GM12878 (cell line): ENCODE measurements around the gene ANP32B. TPM values are rescaled to one million over a fixed set of nuclear protein-coding genes. Genes with fewer than 3 reads are reported as not detected.

Experiments
- BACH1 ChIP-seq: fragments of 450-650 bp; IDR thresholded peaks from 2 replicates; pipeline ENCODE4 v1.6.1; 2017; ENCODE audit warnings: mild to moderate bottlenecking, borderline replicate concordance
- CREM ChIP-seq: IDR thresholded peaks from 2 replicates; pipeline ENCODE4 v1.6.1; 2014; ENCODE audit warnings: antibody characterized with exemption, low read depth
- E4F1 ChIP-seq: fragments of 450-650 bp; IDR thresholded peaks from 2 replicates; pipeline ENCODE4 v1.6.1; 2018; ENCODE audit warnings: borderline replicate concordance, mild to moderate bottlenecking; ENCODE audit not compliant: partially characterized antibody
- EED ChIP-seq: sonication (generic); IDR thresholded peaks from 2 replicates; pipeline ENCODE4 v1.6.1; 2016; ENCODE audit warnings: antibody characterized with exemption, low read depth
- EGR1 ChIP-seq, 2 experiments: IDR thresholded peaks; 1 replicate in 1 of 2; 2 replicates in 1 of 2; pipeline ENCODE4 v1.6.1; 2011 to 2012; ENCODE audit warnings: low read depth in 2 of 2, low read length in 2 of 2, borderline replicate concordance in 1 of 2, mild to moderate bottlenecking in 1 of 2, moderate library complexity in 1 of 2
- EP300 ChIP-seq, 2 experiments: fragments of 150-350 bp in 1 of 2; IDR thresholded peaks; 2 replicates each; pipeline ENCODE4 v1.6.1; 2011 to 2012; ENCODE audit warnings: low read depth in 2 of 2, low read length in 2 of 2, borderline replicate concordance in 1 of 2, improper control_type of control experiment in 1 of 2, inconsistent platforms in 1 of 2; ENCODE audit not compliant: control insufficient read depth in 1 of 2
- FOXM1 ChIP-seq: IDR thresholded peaks from 2 replicates; pipeline ENCODE4 v1.6.1; 2012; ENCODE audit warnings: low read depth, mild to moderate bottlenecking, inconsistent platforms, low read length, moderate library complexity
- IKZF1 ChIP-seq: fragments of 450-650 bp; conservative IDR thresholded peaks from 2 replicates; pipeline ENCODE4 v1.6.1; 2017; ENCODE audit warnings: antibody characterized with exemption, mild to moderate bottlenecking
- IRF4 ChIP-seq: IDR thresholded peaks from 2 replicates; pipeline ENCODE4 v1.6.1; 2011; ENCODE audit warnings: low read depth, low read length
- IRF5 ChIP-seq: fragments of 450-650 bp; IDR thresholded peaks from 2 replicates; pipeline ENCODE4 v1.6.1; 2017; ENCODE audit warnings: borderline replicate concordance
- MLLT1 ChIP-seq: fragments of 450-650 bp; IDR thresholded peaks from 2 replicates; pipeline ENCODE4 v1.6.1; 2016; ENCODE audit warnings: mild to moderate bottlenecking
- MTA2 ChIP-seq: fragments of 450-650 bp; IDR thresholded peaks from 2 replicates; pipeline ENCODE4 v1.6.1; 2016; ENCODE audit warnings: low read depth, mild to moderate bottlenecking, moderate library complexity
- NBN ChIP-seq: fragments of 450-650 bp; IDR thresholded peaks from 2 replicates; pipeline ENCODE4 v1.6.1; 2016
- NRF1 ChIP-seq: conservative IDR thresholded peaks from 2 replicates; pipeline ENCODE4 v1.6.1; 2011; ENCODE audit warnings: mild to moderate bottlenecking, low read depth, low read length, improper control_type of control experiment
- POLR2A ChIP-seq: IDR thresholded peaks from 2 replicates; pipeline ENCODE4 v1.6.1; 2011; ENCODE audit warnings: low read depth, mild to moderate bottlenecking, low read length
- POLR2AphosphoS5 ChIP-seq: IDR thresholded peaks from 2 replicates; pipeline ENCODE4 v1.6.1; 2011; ENCODE audit warnings: mild to moderate bottlenecking, low read length, inconsistent platforms
- RAD21 ChIP-seq: IDR thresholded peaks from 2 replicates; pipeline ENCODE4 v1.6.1; 2011; ENCODE audit warnings: mild to moderate bottlenecking, low read depth, low read length, moderate library complexity; ENCODE audit not compliant: insufficient read depth
- RBBP5 ChIP-seq: fragments of 200-600 bp; sonication (generic); conservative IDR thresholded peaks from 2 replicates; pipeline ENCODE4 v1.6.1; 2016
- RFX5 ChIP-seq: IDR thresholded peaks from 2 replicates; pipeline ENCODE4 v1.6.1; 2011; ENCODE audit warnings: low read depth, low read length, improper control_type of control experiment
- SUZ12 ChIP-seq: fragments of 200-600 bp; sonication (generic); IDR thresholded peaks from one replicate; pipeline ENCODE4 v1.6.1; 2018; ENCODE audit warnings: antibody characterized with exemption, mild to moderate bottlenecking; ENCODE audit not compliant: unreplicated experiment
- TCF7 ChIP-seq: IDR thresholded peaks from 2 replicates; pipeline ENCODE4 v1.6.1; 2014; ENCODE audit warnings: antibody characterized with exemption, borderline replicate concordance
- USF2 ChIP-seq: IDR thresholded peaks from 2 replicates; pipeline ENCODE4 v1.6.1; 2011; ENCODE audit warnings: low read depth, low read length, improper control_type of control experiment, borderline replicate concordance
- YBX1 ChIP-seq: fragments of 450-650 bp; IDR thresholded peaks from 2 replicates; pipeline ENCODE4 v1.6.1; 2016; ENCODE audit warnings: antibody characterized with exemption
- polyA plus RNA-seq, 11 experiments: library from polyadenylated mRNA; depleted of rRNA in 4 of 11; unstranded in 6 of 11; stranded (reverse) in 5 of 11; fragments of >200 nt; fragmentation: Nextera tagmentation in 4 of 11; fragmentation: Illumina TruSeq in 1 of 11; extraction: Ambion mirVana in 4 of 11; extraction: Trizol in 1 of 11; gene quantifications; 1 replicate in 1 of 11; 2 replicates in 10 of 11; pipeline versions ENCODE4 v1.2.1 to v1.2.3, GENCODE V29; 2011 to 2016; ENCODE audit warnings: inconsistent platforms in 2 of 11, missing spikeins in 2 of 11, low read depth in 1 of 11
- total RNA-seq, 4 experiments: library from RNA; depleted of rRNA in 3 of 4; stranded (reverse); fragments of >200 nt in 3 of 4; fragmentation: Illumina TruSeq in 1 of 4; extraction: Trizol in 1 of 4; gene quantifications; 2 replicates each; pipeline versions ENCODE4 v1.2.1 to v1.2.3, GENCODE V29; 2013 to 2021

Gene ANP32B
- total and polyA plus RNA-seq, 10 of the 15 experiments (the other 5 are each of a cell fraction or from before 2014, with no cell fraction given): 24.5 to 419 (median 171) TPM

- peak; percentile 81 for TF ChIP-seq FOXM1
- no peak for TF ChIP-seq SUZ12
- no peak for TF ChIP-seq BACH1
- no peak for TF ChIP-seq IKZF1
- no peak for TF ChIP-seq YBX1
- no peak for TF ChIP-seq RFX5
- no peak for TF ChIP-seq USF2
- no peak for TF ChIP-seq TCF7
- no peak for TF ChIP-seq NRF1
- no peak for TF ChIP-seq EGR1 (IDR thresholded peaks at IDR 0.05; ENCODE audit: borderline replicate concordance in 1 of 2, low read depth in 2 of 2, low read length in 2 of 2)
- peak; percentile 85 for TF ChIP-seq E4F1
- TF ChIP-seq NBN: no peak
- TF ChIP-seq IRF5: no peak
- TF ChIP-seq MTA2: no peak
- TF ChIP-seq EP300 (IDR thresholded peaks at IDR 0.05; ENCODE audit: borderline replicate concordance in 1 of 2, control insufficient read depth in 1 of 2, low read depth in 2 of 2, low read length in 2 of 2): no peak; a peak in 1 of 4 replicates
- TF ChIP-seq POLR2AphosphoS5: peak; percentile 88
- peak; percentile 54; the same call in 1 of the 2 replicates for TF ChIP-seq POLR2A
- peak; percentile 12; the same call in 1 of the 2 replicates for TF ChIP-seq IRF4
- no peak for TF ChIP-seq EED
- TF ChIP-seq RBBP5: no peak
- no peak for TF ChIP-seq MLLT1
- peak; percentile 84 for TF ChIP-seq CREM
- TF ChIP-seq RAD21: no peak
These were observed 62.4 kb downstream of the ANP32B start (continued) for GRCh38 chr9:98045234-98046179.
